Measurements from ENCODE around the gene SLC25A41.

The SLC25A41 gene

GRCh38 chr19:6459262-6460098 lies 25.9 kb upstream of the SLC25A41 start, which contains the start of gene SLC25A23:
SLC25A23 (minus strand) TSS chr19:6459792; CDS start chr19:6459628, 164 bp downstream.
- Histone ChIP-seq H3K36me3 (ENCODE audit: insufficient read depth, low read length) (peaks cover 12% of the 10 kb centered on the region), H3K4me3 (ENCODE audit: low read length) (peak within 1 kb of the TSS; percentile 84), H3K27me3 (ENCODE audit: insufficient read depth, low read length) (peaks cover 19% of the 10 kb centered on the region; the same call in 1 of the 2 replicates), H3K27ac (ENCODE audit: low read depth, low read length) (peak within 1 kb of the TSS; percentile 40; the same call in 1 of the 2 replicates), H3K4me1 (ENCODE audit: insufficient read depth, low read length) (no peaks in the 10 kb centered on the region), H3K9ac (ENCODE audit: low read depth, low read length) (peak within 1 kb of the TSS; percentile 54), H3K9me3 (ENCODE audit: insufficient read depth, low read depth, low read length) (peaks cover 3% of the 10 kb centered on the region; the same call in 1 of the 2 replicates)
- WGBS: 1% methylated on average over 70 of the region's 70 CpGs

GRCh38 chr19:6458695-6459261 lies 25.2 kb upstream of the SLC25A41 start:
- H3K9ac ChIP-seq (ENCODE audit: low read depth, low read length): 0 out of 2 replicates have a peak overlapping the region, but pooled peaks have one; percentile 22
- H3K27me3 ChIP-seq (ENCODE audit: insufficient read depth, low read length): peaks cover 12% of the 10 kb centered on the region; the same call in 1 of the 2 replicates
- WGBS: 45% methylated on average over 16 of the region's 16 CpGs
- H3K9me3 ChIP-seq (ENCODE audit: insufficient read depth, low read depth, low read length): peaks cover 10% of the 10 kb centered on the region; the same call in 1 of the 2 replicates
- peaks cover 19% of the 10 kb centered on the region for H3K36me3 ChIP-seq (ENCODE audit: insufficient read depth, low read length)
- H3K4me1 ChIP-seq (ENCODE audit: insufficient read depth, low read length): no peaks in the 10 kb centered on the region
- peak overlapping the region; percentile 84 for H3K4me3 ChIP-seq (ENCODE audit: low read length)
- H3K27ac ChIP-seq (ENCODE audit: low read depth, low read length): no peak overlapping the region

GRCh38 chr19:6457958-6458694 lies 24.6 kb upstream of the SLC25A41 start:
- peaks cover 24% of the 10 kb centered on the region for H3K36me3 ChIP-seq (ENCODE audit: insufficient read depth, low read length)
- no peaks in the 10 kb centered on the region for H3K4me1 ChIP-seq (ENCODE audit: insufficient read depth, low read length)
- 82% methylated on average over 15 of the region's 17 CpGs for WGBS
- H3K9ac ChIP-seq (ENCODE audit: low read depth, low read length): no peak overlapping the region
- H3K9me3 ChIP-seq (ENCODE audit: insufficient read depth, low read depth, low read length): peaks cover 13% of the 10 kb centered on the region; the same call in 1 of the 2 replicates
- H3K4me3 ChIP-seq (ENCODE audit: low read length): no peak overlapping the region
- H3K27me3 ChIP-seq (ENCODE audit: insufficient read depth, low read length): peaks cover 6% of the 10 kb centered on the region; the same call in 1 of the 2 replicates
- H3K27ac ChIP-seq (ENCODE audit: low read depth, low read length): no peak overlapping the region

- WGBS: 95% methylated on average over 15 of the region's 15 CpGs
- H3K4me1 ChIP-seq (ENCODE audit: insufficient read depth, low read length): no peaks in the 10 kb centered on the region
- peaks cover 13% of the 10 kb centered on the region; the same call in 1 of the 2 replicates for H3K9me3 ChIP-seq (ENCODE audit: insufficient read depth, low read depth, low read length)
- H3K27ac ChIP-seq (ENCODE audit: low read depth, low read length): no peak overlapping the region
- no peak overlapping the region for H3K4me3 ChIP-seq (ENCODE audit: low read length)
- H3K9ac ChIP-seq (ENCODE audit: low read depth, low read length): no peak overlapping the region
- H3K36me3 ChIP-seq (ENCODE audit: insufficient read depth, low read length): peaks cover 34% of the 10 kb centered on the region
- no peaks in the 10 kb centered on the region for H3K27me3 ChIP-seq (ENCODE audit: insufficient read depth, low read length)
Observed at GRCh38 chr19:6455924-6456323, 22.4 kb upstream of the SLC25A41 start.

- WGBS: 97% methylated on average over 11 of the region's 11 CpGs
- Histone ChIP-seq H3K4me1 (ENCODE audit: insufficient read depth, low read length) (no peaks in the 10 kb centered on the region), H3K4me3 (ENCODE audit: low read length) (no peak overlapping the region), H3K9ac (ENCODE audit: low read depth, low read length) (no peak overlapping the region), H3K9me3 (ENCODE audit: insufficient read depth, low read depth, low read length) (peaks cover 13% of the 10 kb centered on the region; the same call in 1 of the 2 replicates), H3K27ac (ENCODE audit: low read depth, low read length) (no peak overlapping the region), H3K36me3 (ENCODE audit: insufficient read depth, low read length) (peaks cover 34% of the 10 kb centered on the region), H3K27me3 (ENCODE audit: insufficient read depth, low read length) (no peaks in the 10 kb centered on the region)
Observed at GRCh38 chr19:6453951-6454565, 20.5 kb upstream of the SLC25A41 start.

GRCh38 chr19:6452899-6453298 lies 19.3 kb upstream of the SLC25A41 start:
- Histone ChIP-seq H3K4me3 (ENCODE audit: low read length) (no peak overlapping the region), H3K27ac (ENCODE audit: low read depth, low read length) (no peak overlapping the region), H3K9me3 (ENCODE audit: insufficient read depth, low read depth, low read length) (peaks cover 13% of the 10 kb centered on the region; the same call in 1 of the 2 replicates), H3K36me3 (ENCODE audit: insufficient read depth, low read length) (peaks cover 34% of the 10 kb centered on the region), H3K27me3 (ENCODE audit: insufficient read depth, low read length) (no peaks in the 10 kb centered on the region), H3K9ac (ENCODE audit: low read depth, low read length) (no peak overlapping the region), H3K4me1 (ENCODE audit: insufficient read depth, low read length) (no peaks in the 10 kb centered on the region)
- WGBS: 94% methylated on average over 2 of the region's 2 CpGs

GRCh38 chr19:6452223-6452614 lies 18.7 kb upstream of the SLC25A41 start:
- Histone ChIP-seq H3K9me3 (ENCODE audit: insufficient read depth, low read depth, low read length) (peaks cover 13% of the 10 kb centered on the region; the same call in 1 of the 2 replicates), H3K36me3 (ENCODE audit: insufficient read depth, low read length) (peaks cover 34% of the 10 kb centered on the region), H3K4me3 (ENCODE audit: low read length) (no peak overlapping the region), H3K27ac (ENCODE audit: low read depth, low read length) (no peak overlapping the region), H3K27me3 (ENCODE audit: insufficient read depth, low read length) (no peaks in the 10 kb centered on the region), H3K9ac (ENCODE audit: low read depth, low read length) (no peak overlapping the region), H3K4me1 (ENCODE audit: insufficient read depth, low read length) (no peaks in the 10 kb centered on the region)
- WGBS: 96% methylated on average over 19 of the region's 19 CpGs

- no peaks in the 10 kb centered on the region for H3K4me1 ChIP-seq (ENCODE audit: insufficient read depth, low read length)
- no peak overlapping the region for H3K27ac ChIP-seq (ENCODE audit: low read depth, low read length)
- WGBS: 92% methylated on average over 7 of the region's 7 CpGs
- no peaks in the 10 kb centered on the region for H3K27me3 ChIP-seq (ENCODE audit: insufficient read depth, low read length)
- peaks cover 13% of the 10 kb centered on the region; the same call in 1 of the 2 replicates for H3K9me3 ChIP-seq (ENCODE audit: insufficient read depth, low read depth, low read length)
- no peak overlapping the region for H3K9ac ChIP-seq (ENCODE audit: low read depth, low read length)
- peaks cover 34% of the 10 kb centered on the region for H3K36me3 ChIP-seq (ENCODE audit: insufficient read depth, low read length)
- no peak overlapping the region for H3K4me3 ChIP-seq (ENCODE audit: low read length)
Observed at GRCh38 chr19:6451583-6452222, 18.1 kb upstream of the SLC25A41 start.

- Histone ChIP-seq H3K4me3 (ENCODE audit: low read length) (no peak overlapping the region), H3K27ac (ENCODE audit: low read depth, low read length) (no peak overlapping the region), H3K9ac (ENCODE audit: low read depth, low read length) (no peak overlapping the region), H3K4me1 (ENCODE audit: insufficient read depth, low read length) (no peaks in the 10 kb centered on the region), H3K9me3 (ENCODE audit: insufficient read depth, low read depth, low read length) (peaks cover 13% of the 10 kb centered on the region; the same call in 1 of the 2 replicates), H3K36me3 (ENCODE audit: insufficient read depth, low read length) (peaks cover 28% of the 10 kb centered on the region), H3K27me3 (ENCODE audit: insufficient read depth, low read length) (no peaks in the 10 kb centered on the region)
- 92% methylated on average over 5 of the region's 5 CpGs for WGBS
Observed at GRCh38 chr19:6450166-6450565, 16.6 kb upstream of the SLC25A41 start.

- Histone ChIP-seq H3K9me3 (ENCODE audit: insufficient read depth, low read depth, low read length) (no peaks in the 10 kb centered on the region), H3K4me3 (ENCODE audit: low read length) (no peak overlapping the region), H3K9ac (ENCODE audit: low read depth, low read length) (no peak overlapping the region), H3K27me3 (ENCODE audit: insufficient read depth, low read length) (no peaks in the 10 kb centered on the region), H3K36me3 (ENCODE audit: insufficient read depth, low read length) (peaks cover 10% of the 10 kb centered on the region; the same call in 1 of the 2 replicates), H3K27ac (ENCODE audit: low read depth, low read length) (no peak overlapping the region), H3K4me1 (ENCODE audit: insufficient read depth, low read length) (no peaks in the 10 kb centered on the region)
- WGBS: 97% methylated on average over 3 of the region's 3 CpGs
Observed at GRCh38 chr19:6448045-6448444, 14.5 kb upstream of the SLC25A41 start.

All from HUES64 (cell line).